ENCODE measurements around the gene PLAU. TPM values are rescaled to one million over a fixed set of nuclear protein-coding genes. Genes with fewer than 3 reads are reported as not detected.

The PLAU gene
- total and polyA plus RNA-seq, 2 experiments from 2014 or later = 13.3 to 17.5 TPM

DNA sequence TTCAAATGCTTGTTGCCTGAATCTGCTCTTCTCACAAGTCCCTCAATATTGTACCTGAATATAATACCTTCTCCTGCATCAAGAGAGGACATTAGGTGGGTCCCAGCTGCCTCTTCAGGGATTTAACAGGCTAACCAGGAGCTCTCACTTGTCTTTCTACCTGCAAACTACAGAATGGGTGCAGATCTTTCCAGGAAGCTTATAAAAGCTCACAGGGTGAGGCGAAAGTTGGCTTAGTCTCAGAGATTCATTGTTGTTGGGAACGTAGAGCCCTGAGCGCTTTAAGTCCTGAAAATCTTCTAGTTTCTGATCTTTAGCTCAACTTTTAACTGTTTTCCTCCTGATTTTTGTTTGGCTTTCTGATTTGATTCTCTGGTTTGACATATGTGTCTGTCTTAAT, 25.0 kb downstream of the PLAU start (continued):
- TF ChIP-seq, protein P1, sequence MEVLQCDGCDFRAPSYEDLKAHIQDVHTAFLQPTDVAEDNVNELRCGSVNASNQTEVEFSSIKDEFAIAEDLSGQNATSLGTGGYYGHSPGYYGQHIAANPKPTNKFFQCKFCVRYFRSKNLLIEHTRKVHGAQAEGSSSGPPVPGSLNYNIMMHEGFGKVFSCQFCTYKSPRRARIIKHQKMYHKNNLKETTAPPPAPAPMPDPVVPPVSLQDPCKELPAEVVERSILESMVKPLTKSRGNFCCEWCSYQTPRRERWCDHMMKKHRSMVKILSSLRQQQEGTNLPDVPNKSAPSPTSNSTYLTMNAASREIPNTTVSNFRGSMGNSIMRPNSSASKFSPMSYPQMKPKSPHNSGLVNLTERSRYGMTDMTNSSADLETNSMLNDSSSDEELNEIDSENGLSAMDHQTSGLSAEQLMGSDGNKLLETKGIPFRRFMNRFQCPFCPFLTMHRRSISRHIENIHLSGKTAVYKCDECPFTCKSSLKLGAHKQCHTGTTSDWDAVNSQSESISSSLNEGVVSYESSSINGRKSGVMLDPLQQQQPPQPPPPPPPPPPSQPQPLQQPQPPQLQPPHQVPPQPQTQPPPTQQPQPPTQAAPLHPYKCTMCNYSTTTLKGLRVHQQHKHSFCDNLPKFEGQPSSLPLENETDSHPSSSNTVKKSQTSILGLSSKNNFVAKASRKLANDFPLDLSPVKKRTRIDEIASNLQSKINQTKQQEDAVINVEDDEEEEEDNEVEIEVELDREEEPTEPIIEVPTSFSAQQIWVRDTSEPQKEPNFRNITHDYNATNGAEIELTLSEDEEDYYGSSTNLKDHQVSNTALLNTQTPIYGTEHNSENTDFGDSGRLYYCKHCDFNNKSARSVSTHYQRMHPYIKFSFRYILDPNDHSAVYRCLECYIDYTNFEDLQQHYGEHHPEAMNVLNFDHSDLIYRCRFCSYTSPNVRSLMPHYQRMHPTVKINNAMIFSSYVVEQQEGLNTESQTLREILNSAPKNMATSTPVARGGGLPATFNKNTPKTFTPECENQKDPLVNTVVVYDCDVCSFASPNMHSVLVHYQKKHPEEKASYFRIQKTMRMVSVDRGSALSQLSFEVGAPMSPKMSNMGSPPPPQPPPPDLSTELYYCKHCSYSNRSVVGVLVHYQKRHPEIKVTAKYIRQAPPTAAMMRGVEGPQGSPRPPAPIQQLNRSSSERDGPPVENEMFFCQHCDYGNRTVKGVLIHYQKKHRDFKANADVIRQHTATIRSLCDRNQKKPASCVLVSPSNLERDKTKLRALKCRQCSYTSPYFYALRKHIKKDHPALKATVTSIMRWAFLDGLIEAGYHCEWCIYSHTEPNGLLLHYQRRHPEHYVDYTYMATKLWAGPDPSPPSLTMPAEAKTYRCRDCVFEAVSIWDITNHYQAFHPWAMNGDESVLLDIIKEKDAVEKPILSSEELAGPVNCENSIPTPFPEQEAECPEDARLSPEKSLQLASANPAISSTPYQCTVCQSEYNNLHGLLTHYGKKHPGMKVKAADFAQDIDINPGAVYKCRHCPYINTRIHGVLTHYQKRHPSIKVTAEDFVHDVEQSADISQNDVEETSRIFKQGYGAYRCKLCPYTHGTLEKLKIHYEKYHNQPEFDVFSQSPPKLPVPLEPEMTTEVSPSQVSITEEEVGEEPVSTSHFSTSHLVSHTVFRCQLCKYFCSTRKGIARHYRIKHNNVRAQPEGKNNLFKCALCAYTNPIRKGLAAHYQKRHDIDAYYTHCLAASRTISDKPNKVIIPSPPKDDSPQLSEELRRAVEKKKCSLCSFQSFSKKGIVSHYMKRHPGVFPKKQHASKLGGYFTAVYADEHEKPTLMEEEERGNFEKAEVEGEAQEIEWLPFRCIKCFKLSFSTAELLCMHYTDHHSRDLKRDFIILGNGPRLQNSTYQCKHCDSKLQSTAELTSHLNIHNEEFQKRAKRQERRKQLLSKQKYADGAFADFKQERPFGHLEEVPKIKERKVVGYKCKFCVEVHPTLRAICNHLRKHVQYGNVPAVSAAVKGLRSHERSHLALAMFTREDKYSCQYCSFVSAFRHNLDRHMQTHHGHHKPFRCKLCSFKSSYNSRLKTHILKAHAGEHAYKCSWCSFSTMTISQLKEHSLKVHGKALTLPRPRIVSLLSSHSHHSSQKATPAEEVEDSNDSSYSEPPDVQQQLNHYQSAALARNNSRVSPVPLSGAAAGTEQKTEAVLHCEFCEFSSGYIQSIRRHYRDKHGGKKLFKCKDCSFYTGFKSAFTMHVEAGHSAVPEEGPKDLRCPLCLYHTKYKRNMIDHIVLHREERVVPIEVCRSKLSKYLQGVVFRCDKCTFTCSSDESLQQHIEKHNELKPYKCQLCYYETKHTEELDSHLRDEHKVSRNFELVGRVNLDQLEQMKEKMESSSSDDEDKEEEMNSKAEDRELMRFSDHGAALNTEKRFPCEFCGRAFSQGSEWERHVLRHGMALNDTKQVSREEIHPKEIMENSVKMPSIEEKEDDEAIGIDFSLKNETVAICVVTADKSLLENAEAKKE (CRISPR knock-in tag; IDR thresholded peaks at IDR 0.05) = no peak
- TF ChIP-seq, protein P2, sequence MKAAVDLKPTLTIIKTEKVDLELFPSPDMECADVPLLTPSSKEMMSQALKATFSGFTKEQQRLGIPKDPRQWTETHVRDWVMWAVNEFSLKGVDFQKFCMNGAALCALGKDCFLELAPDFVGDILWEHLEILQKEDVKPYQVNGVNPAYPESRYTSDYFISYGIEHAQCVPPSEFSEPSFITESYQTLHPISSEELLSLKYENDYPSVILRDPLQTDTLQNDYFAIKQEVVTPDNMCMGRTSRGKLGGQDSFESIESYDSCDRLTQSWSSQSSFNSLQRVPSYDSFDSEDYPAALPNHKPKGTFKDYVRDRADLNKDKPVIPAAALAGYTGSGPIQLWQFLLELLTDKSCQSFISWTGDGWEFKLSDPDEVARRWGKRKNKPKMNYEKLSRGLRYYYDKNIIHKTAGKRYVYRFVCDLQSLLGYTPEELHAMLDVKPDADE (IDR thresholded peaks at IDR 0.05) = no peak
- no peak for TF ChIP-seq STAT1 (IDR thresholded peaks at IDR 0.05; ENCODE audit: unreplicated experiment)
- TF ChIP-seq EZH2 (IDR thresholded peaks at IDR 0.05; ENCODE audit: low read depth, unreplicated experiment) = no peak
- TF ChIP-seq EZH2phosphoT487 (IDR thresholded peaks at IDR 0.05; ENCODE audit: unreplicated experiment) = no peak

DNA sequence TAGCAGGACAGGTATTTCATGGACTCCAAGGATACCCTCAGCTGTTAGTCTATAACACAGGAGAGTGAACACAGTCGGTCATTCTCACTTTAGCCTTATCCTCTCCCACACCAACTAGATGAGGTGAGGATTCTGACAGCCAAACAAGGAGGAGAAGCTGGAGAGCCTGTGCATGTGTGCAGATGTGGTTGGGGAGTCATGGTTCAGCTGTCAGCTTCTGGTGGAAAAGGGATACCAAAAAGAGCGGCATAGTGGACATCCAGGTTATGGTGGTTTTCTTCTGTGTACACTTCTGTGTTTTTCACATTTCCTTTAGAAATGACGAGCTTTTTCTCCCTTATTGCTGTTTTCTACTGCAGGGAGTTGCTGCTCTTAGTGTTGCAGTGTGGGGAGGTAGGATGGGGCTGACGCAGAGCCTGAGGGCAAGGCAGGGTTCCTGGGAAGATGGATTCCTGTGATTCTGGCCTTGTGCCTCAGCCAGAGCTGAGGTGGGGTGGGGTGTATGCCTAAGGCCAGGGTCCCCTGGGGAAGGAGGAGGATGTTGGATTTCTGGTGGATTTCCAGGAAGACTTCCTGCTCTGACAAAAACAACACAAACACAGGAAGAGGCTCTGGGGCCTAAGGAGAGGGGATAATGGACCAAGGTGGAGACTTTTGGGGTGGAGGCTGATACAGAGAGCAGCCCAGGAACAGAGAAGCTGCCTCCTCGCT, 26.6 kb downstream of the PLAU start:
- ATAC-seq (no peak), DNase-seq (ENCODE audit: low spot score) (no peak)
- no peak overlapping the region for H3K4me2 ChIP-seq
- Mint-ChIP-seq H3K36me3 (ENCODE audit: low read depth) (0 out of 3 replicates have a peak, but pooled peaks cover 2% of the 10 kb centered on the region), H3K4me1 (peaks cover 8% of the 10 kb centered on the region), H3K27me3 (ENCODE audit: insufficient read depth, low read depth, poor library complexity) (peaks cover 19% of the 10 kb centered on the region), H3K4me3 (no peak overlapping the region), H3K27ac (no peak overlapping the region), H3K9me3 (peaks cover 3% of the 10 kb centered on the region; the same call in 1 of the 3 replicates)
- no peaks in the 10 kb centered on the region for H3K27me3 ChIP-seq (ENCODE audit: insufficient read depth)
- no peaks in the 10 kb centered on the region for H3K79me2 ChIP-seq (replicated peaks; ENCODE audit: insufficient read depth)
- H2AFZ ChIP-seq = 0 out of 2 replicates have a peak overlapping the region, but pooled peaks have one; percentile 14
- H3K27ac ChIP-seq (ENCODE audit: low read depth) = no peak overlapping the region
- H3K36me3 ChIP-seq (ENCODE audit: insufficient read depth) = no peaks in the 10 kb centered on the region
- H3K4me1 ChIP-seq (ENCODE audit: insufficient read depth) = peaks cover 7% of the 10 kb centered on the region
- H3F3A ChIP-seq (replicated peaks; ENCODE audit: low read depth) = peaks cover 2% of the 10 kb centered on the region; the same call in 1 of the 2 replicates
- no peak overlapping the region for H3K4me3 ChIP-seq
- no peaks in the 10 kb centered on the region for H3K9me2 ChIP-seq (ENCODE audit: insufficient read depth)
- H4K20me1 ChIP-seq (replicated peaks; ENCODE audit: insufficient read depth) = no peaks in the 10 kb centered on the region
- TF ChIP-seq, protein P3, sequence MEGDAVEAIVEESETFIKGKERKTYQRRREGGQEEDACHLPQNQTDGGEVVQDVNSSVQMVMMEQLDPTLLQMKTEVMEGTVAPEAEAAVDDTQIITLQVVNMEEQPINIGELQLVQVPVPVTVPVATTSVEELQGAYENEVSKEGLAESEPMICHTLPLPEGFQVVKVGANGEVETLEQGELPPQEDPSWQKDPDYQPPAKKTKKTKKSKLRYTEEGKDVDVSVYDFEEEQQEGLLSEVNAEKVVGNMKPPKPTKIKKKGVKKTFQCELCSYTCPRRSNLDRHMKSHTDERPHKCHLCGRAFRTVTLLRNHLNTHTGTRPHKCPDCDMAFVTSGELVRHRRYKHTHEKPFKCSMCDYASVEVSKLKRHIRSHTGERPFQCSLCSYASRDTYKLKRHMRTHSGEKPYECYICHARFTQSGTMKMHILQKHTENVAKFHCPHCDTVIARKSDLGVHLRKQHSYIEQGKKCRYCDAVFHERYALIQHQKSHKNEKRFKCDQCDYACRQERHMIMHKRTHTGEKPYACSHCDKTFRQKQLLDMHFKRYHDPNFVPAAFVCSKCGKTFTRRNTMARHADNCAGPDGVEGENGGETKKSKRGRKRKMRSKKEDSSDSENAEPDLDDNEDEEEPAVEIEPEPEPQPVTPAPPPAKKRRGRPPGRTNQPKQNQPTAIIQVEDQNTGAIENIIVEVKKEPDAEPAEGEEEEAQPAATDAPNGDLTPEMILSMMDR (conservative IDR thresholded peaks at IDR 0.05; ENCODE audit: low read depth in 2 of 2) = no peak
- TF ChIP-seq, protein P4, sequence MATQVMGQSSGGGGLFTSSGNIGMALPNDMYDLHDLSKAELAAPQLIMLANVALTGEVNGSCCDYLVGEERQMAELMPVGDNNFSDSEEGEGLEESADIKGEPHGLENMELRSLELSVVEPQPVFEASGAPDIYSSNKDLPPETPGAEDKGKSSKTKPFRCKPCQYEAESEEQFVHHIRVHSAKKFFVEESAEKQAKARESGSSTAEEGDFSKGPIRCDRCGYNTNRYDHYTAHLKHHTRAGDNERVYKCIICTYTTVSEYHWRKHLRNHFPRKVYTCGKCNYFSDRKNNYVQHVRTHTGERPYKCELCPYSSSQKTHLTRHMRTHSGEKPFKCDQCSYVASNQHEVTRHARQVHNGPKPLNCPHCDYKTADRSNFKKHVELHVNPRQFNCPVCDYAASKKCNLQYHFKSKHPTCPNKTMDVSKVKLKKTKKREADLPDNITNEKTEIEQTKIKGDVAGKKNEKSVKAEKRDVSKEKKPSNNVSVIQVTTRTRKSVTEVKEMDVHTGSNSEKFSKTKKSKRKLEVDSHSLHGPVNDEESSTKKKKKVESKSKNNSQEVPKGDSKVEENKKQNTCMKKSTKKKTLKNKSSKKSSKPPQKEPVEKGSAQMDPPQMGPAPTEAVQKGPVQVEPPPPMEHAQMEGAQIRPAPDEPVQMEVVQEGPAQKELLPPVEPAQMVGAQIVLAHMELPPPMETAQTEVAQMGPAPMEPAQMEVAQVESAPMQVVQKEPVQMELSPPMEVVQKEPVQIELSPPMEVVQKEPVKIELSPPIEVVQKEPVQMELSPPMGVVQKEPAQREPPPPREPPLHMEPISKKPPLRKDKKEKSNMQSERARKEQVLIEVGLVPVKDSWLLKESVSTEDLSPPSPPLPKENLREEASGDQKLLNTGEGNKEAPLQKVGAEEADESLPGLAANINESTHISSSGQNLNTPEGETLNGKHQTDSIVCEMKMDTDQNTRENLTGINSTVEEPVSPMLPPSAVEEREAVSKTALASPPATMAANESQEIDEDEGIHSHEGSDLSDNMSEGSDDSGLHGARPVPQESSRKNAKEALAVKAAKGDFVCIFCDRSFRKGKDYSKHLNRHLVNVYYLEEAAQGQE (IDR thresholded peaks at IDR 0.05; ENCODE audit: unreplicated experiment) = no peak
- TF ChIP-seq CREB1 (CRISPR knock-in tag; IDR thresholded peaks at IDR 0.05; ENCODE audit: low read depth) (no peak), NANOG (IDR thresholded peaks at IDR 0.05; ENCODE audit: borderline replicate concordance) (no peak), ZNF331 (CRISPR knock-in tag; IDR thresholded peaks at IDR 0.05; ENCODE audit: low read depth) (no peak), EZH2 (IDR thresholded peaks at IDR 0.05; ENCODE audit: low read depth, unreplicated experiment) (no peak)
